ENCODE data around the gene EMSY.

DNA sequence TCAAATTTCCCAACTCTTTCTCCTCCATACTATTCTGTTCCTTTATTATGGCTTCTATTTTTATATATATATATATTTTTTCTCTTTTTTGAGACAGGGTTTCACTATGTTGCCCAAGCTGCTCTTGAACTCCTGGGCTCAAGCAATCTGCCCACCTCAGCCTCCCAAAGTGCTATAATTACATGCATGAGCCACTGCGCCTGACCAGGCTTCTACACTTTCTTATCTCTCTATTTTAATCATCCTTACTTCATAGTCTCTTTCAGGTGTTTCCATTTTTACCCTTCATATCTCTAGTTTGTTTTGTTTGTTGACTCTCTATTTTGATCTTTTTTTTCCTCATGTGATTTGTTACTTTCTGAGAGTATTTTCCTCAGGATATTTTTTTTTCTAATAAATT, 43.9 kb upstream of the EMSY start:
- TF ChIP-seq CREB1 (IDR thresholded peaks at IDR 0.05) (no peak), CREB1 (CRISPR knock-in tag; IDR thresholded peaks at IDR 0.05) (no peak), RBM15 (IDR thresholded peaks at IDR 0.05; ENCODE audit: insufficient read depth, low read length) (no peak), ETS2 (tag; IDR thresholded peaks at IDR 0.05; ENCODE audit: borderline replicate concordance, poor library complexity, severe bottlenecking) (no peak), EZH2 (IDR thresholded peaks at IDR 0.05; ENCODE audit: borderline replicate concordance, low read depth, low read length) (no peak), SNRNP70 (optimal IDR thresholded peaks at IDR 0.05; ENCODE audit: low read depth, low read length) (no peak), SRSF1 (IDR thresholded peaks at IDR 0.05; ENCODE audit: low read depth, low read length) (no peak)
- TF ChIP-seq, protein P1, sequence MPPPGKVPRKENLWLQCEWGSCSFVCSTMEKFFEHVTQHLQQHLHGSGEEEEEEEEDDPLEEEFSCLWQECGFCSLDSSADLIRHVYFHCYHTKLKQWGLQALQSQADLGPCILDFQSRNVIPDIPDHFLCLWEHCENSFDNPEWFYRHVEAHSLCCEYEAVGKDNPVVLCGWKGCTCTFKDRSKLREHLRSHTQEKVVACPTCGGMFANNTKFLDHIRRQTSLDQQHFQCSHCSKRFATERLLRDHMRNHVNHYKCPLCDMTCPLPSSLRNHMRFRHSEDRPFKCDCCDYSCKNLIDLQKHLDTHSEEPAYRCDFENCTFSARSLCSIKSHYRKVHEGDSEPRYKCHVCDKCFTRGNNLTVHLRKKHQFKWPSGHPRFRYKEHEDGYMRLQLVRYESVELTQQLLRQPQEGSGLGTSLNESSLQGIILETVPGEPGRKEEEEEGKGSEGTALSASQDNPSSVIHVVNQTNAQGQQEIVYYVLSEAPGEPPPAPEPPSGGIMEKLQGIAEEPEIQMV (tag; conservative IDR thresholded peaks at IDR 0.05; ENCODE audit: low read depth), result no peak
- TF ChIP-seq, protein P2, sequence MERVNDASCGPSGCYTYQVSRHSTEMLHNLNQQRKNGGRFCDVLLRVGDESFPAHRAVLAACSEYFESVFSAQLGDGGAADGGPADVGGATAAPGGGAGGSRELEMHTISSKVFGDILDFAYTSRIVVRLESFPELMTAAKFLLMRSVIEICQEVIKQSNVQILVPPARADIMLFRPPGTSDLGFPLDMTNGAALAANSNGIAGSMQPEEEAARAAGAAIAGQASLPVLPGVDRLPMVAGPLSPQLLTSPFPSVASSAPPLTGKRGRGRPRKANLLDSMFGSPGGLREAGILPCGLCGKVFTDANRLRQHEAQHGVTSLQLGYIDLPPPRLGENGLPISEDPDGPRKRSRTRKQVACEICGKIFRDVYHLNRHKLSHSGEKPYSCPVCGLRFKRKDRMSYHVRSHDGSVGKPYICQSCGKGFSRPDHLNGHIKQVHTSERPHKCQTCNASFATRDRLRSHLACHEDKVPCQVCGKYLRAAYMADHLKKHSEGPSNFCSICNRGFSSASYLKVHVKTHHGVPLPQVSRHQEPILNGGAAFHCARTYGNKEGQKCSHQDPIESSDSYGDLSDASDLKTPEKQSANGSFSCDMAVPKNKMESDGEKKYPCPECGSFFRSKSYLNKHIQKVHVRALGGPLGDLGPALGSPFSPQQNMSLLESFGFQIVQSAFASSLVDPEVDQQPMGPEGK (CRISPR knock-in tag; IDR thresholded peaks at IDR 0.05; ENCODE audit: borderline replicate concordance), result no peak

Data from K562 (cell line).